ENCODE data around the gene KCNQ1.

DNA sequence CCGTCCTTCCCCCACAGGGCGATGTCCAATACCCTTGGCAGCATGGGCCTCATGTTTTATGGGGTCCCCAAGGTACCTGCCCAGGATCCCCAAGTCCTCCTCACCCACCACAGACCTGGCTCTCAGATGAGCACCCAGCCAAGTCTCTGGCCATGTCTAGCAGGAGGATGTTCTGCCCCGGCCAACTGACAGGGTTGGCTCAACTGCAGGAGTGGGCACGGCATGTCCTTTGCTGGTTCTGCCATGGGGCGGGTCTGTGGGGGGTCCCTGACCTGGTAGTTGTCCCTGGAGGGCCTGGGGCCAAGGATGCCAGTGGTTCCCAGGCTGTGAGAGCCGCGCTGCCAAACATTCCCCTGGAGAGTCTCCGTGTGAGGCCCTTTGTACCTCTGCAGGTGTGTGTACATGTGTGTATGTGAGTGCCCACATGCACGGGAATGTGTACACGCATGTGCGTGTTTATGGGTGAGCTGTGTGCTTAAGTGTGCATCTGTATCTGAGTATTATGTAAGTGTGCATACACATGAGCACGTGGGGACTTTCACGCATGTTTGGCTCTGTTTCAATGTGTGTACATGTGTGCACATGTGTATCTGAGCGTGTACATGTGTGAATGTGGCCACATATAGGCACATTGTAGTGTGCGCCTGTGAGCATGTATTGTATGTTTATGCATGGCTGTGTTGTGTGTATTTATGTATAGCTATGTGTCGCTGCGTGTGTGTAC is 85.5 kb downstream of the KCNQ1 start:
- TF ChIP-seq, protein P1, sequence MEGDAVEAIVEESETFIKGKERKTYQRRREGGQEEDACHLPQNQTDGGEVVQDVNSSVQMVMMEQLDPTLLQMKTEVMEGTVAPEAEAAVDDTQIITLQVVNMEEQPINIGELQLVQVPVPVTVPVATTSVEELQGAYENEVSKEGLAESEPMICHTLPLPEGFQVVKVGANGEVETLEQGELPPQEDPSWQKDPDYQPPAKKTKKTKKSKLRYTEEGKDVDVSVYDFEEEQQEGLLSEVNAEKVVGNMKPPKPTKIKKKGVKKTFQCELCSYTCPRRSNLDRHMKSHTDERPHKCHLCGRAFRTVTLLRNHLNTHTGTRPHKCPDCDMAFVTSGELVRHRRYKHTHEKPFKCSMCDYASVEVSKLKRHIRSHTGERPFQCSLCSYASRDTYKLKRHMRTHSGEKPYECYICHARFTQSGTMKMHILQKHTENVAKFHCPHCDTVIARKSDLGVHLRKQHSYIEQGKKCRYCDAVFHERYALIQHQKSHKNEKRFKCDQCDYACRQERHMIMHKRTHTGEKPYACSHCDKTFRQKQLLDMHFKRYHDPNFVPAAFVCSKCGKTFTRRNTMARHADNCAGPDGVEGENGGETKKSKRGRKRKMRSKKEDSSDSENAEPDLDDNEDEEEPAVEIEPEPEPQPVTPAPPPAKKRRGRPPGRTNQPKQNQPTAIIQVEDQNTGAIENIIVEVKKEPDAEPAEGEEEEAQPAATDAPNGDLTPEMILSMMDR (IDR thresholded peaks at IDR 0.05) = no peak
- TF ChIP-seq POLR2A (IDR thresholded peaks at IDR 0.05) = no peak

Measured in adrenal gland (tissue), 5 donors.